ENCODE data around the gene GOSR2.

- TF ChIP-seq, protein P1, sequence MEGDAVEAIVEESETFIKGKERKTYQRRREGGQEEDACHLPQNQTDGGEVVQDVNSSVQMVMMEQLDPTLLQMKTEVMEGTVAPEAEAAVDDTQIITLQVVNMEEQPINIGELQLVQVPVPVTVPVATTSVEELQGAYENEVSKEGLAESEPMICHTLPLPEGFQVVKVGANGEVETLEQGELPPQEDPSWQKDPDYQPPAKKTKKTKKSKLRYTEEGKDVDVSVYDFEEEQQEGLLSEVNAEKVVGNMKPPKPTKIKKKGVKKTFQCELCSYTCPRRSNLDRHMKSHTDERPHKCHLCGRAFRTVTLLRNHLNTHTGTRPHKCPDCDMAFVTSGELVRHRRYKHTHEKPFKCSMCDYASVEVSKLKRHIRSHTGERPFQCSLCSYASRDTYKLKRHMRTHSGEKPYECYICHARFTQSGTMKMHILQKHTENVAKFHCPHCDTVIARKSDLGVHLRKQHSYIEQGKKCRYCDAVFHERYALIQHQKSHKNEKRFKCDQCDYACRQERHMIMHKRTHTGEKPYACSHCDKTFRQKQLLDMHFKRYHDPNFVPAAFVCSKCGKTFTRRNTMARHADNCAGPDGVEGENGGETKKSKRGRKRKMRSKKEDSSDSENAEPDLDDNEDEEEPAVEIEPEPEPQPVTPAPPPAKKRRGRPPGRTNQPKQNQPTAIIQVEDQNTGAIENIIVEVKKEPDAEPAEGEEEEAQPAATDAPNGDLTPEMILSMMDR (IDR thresholded peaks at IDR 0.05): no peak
- no peak for TF ChIP-seq POLR2A (IDR thresholded peaks at IDR 0.05)
Measured at GRCh38 chr17:46925185-46925868, 2.4 kb downstream of the GOSR2 start.
